ENCODE results near the gene LEUTX. TPM values are rescaled to one million over a fixed set of nuclear protein-coding genes. Genes with fewer than 3 reads are reported as not detected.

The LEUTX gene
- total RNA-seq, 2 experiments from 2014 or later: not detected

- Histone ChIP-seq H3K36me3 (ENCODE audit: insufficient read depth, low read length) (no peaks in the 10 kb centered on the region), H3K27me3 (ENCODE audit: control insufficient read depth in 1 of 2, insufficient read depth in 2 of 2, low read length in 2 of 2) (peaks cover 8 to 10% of the 10 kb centered on the region in 2 experiments), H3K27ac (ENCODE audit: low read depth in 1 of 2, low read length in 2 of 2) (no peak overlapping the region), H3K4me1 (ENCODE audit: insufficient read depth, low read length) (no peaks in the 10 kb centered on the region), H3K4me3 (ENCODE audit: low read length) (no peak overlapping the region), H3K9me3 (ENCODE audit: control insufficient read depth in 1 of 2, insufficient read depth in 1 of 2, low read length in 2 of 2) (no peaks in the 10 kb centered on the region)
- Mint-ChIP-seq H3K27ac (no peak overlapping the region), H3K36me3 (ENCODE audit: low read depth) (no peaks in the 10 kb centered on the region), H3K4me3 (no peak overlapping the region), H3K27me3 (peaks cover 30% of the 10 kb centered on the region), H3K4me1 (ENCODE audit: low read depth) (no peaks in the 10 kb centered on the region), H3K9me3 (no peaks in the 10 kb centered on the region)
- ChIA-PET CTCF (no interaction called here), POLR2A (no interaction called here)
- no peak for DNase-seq
- no peak for ATAC-seq (ENCODE audit: poor library complexity)
- intact Hi-C loops (cut with DNase I, micrococcal nuclease): no loop called here
- no peak for TF ChIP-seq CTCF (IDR thresholded peaks at IDR 0.05)
Observed at GRCh38 chr19:39749981-39750380, 28.7 kb upstream of the LEUTX start.

GRCh38 chr19:39752390-39752789 lies 26.3 kb upstream of the LEUTX start:
- no peak for ATAC-seq (ENCODE audit: poor library complexity)
- POLR2A ChIA-PET: no interaction called here
- DNase-seq: no peak
- Histone ChIP-seq H3K9me3 (ENCODE audit: control insufficient read depth in 1 of 2, insufficient read depth in 1 of 2, low read length in 2 of 2) (no peaks in the 10 kb centered on the region), H3K4me3 (ENCODE audit: low read length) (no peak overlapping the region), H3K4me1 (ENCODE audit: insufficient read depth, low read length) (no peaks in the 10 kb centered on the region), H3K27me3 (ENCODE audit: control insufficient read depth in 1 of 2, insufficient read depth in 2 of 2, low read length in 2 of 2) (peaks cover 7 to 15% of the 10 kb centered on the region in 2 experiments), H3K27ac (ENCODE audit: low read depth in 1 of 2, low read length in 2 of 2) (no peak overlapping the region), H3K36me3 (ENCODE audit: insufficient read depth, low read length) (no peaks in the 10 kb centered on the region)
- Mint-ChIP-seq H3K36me3 (ENCODE audit: low read depth) (no peaks in the 10 kb centered on the region), H3K27me3 (peaks cover 20% of the 10 kb centered on the region), H3K4me3 (no peak overlapping the region), H3K27ac (no peak overlapping the region), H3K9me3 (no peaks in the 10 kb centered on the region), H3K4me1 (ENCODE audit: low read depth) (no peaks in the 10 kb centered on the region)
- CTCF ChIA-PET: no interaction called here
- intact Hi-C loops (cut with DNase I, micrococcal nuclease): no loop called here
- no peak for TF ChIP-seq CTCF (IDR thresholded peaks at IDR 0.05)

- intact Hi-C loops (cut with DNase I, micrococcal nuclease): no loop called here
- Mint-ChIP-seq H3K4me3 (no peak overlapping the region), H3K36me3 (ENCODE audit: low read depth) (no peaks in the 10 kb centered on the region), H3K27ac (no peak overlapping the region), H3K27me3 (peaks cover 24% of the 10 kb centered on the region), H3K9me3 (no peaks in the 10 kb centered on the region), H3K4me1 (ENCODE audit: low read depth) (no peaks in the 10 kb centered on the region)
- H3K9me3 ChIP-seq (ENCODE audit: control insufficient read depth in 1 of 2, insufficient read depth in 1 of 2, low read length in 2 of 2): no peaks in the 10 kb centered on the region
- ChIA-PET POLR2A (no interaction called here), CTCF (no interaction called here)
- no peak for ATAC-seq (ENCODE audit: poor library complexity)
- no peaks in the 10 kb centered on the region for H3K36me3 ChIP-seq (ENCODE audit: insufficient read depth, low read length)
- no peak for TF ChIP-seq CTCF (IDR thresholded peaks at IDR 0.05)
- DNase-seq: no peak
- H3K27me3 ChIP-seq (ENCODE audit: control insufficient read depth in 1 of 2, insufficient read depth in 2 of 2, low read length in 2 of 2): peaks cover 11 to 17% of the 10 kb centered on the region in 2 experiments
- no peaks in the 10 kb centered on the region for H3K4me1 ChIP-seq (ENCODE audit: insufficient read depth, low read length)
- no peak overlapping the region for H3K4me3 ChIP-seq (ENCODE audit: low read length)
- no peak overlapping the region for H3K27ac ChIP-seq (ENCODE audit: low read depth in 1 of 2, low read length in 2 of 2)
Observed at GRCh38 chr19:39752795-39753194, 25.9 kb upstream of the LEUTX start.

Measured in CD4-positive, alpha-beta T cell (primary cell).